Measurements from ENCODE around the gene SETD2. TPM values are rescaled to one million over a fixed set of nuclear protein-coding genes. Genes with fewer than 3 reads are reported as not detected.

The SETD2 gene
- total RNA-seq: 10 to 100 TPM; 58.5 to 81.7 (median 65.9) TPM

GRCh38 chr3:47164007-47164881 is at the start of gene SETD2:
TSS of gene SETD2 (minus strand) at chr3:47164113. CDS start at chr3:47163924, 189 bp downstream.
- TF ChIP-seq CTCF (IDR thresholded peaks at IDR 0.05; ENCODE audit: low read depth): no peak

- no peak for TF ChIP-seq CTCF (IDR thresholded peaks at IDR 0.05; ENCODE audit: low read depth)
These were observed 47.0 kb upstream of the SETD2 start for GRCh38 chr3:47210863-47211405.

GRCh38 chr3:47204875-47205274 is 41.0 kb upstream of the SETD2 start:
- no peak for TF ChIP-seq CTCF (IDR thresholded peaks at IDR 0.05; ENCODE audit: low read depth)

GRCh38 chr3:47202542-47202941 is 38.6 kb upstream of the SETD2 start:
- no peak for TF ChIP-seq CTCF (IDR thresholded peaks at IDR 0.05; ENCODE audit: low read depth)

GRCh38 chr3:47197287-47197686 is 33.4 kb upstream of the SETD2 start:
- TF ChIP-seq CTCF (IDR thresholded peaks at IDR 0.05; ENCODE audit: low read depth): no peak

- TF ChIP-seq CTCF (IDR thresholded peaks at IDR 0.05; ENCODE audit: low read depth): no peak
These were observed 31.1 kb upstream of the SETD2 start for GRCh38 chr3:47194994-47195393.

All from subcutaneous adipose tissue (tissue), 4 donors.